ENCODE results near the gene ZNF302.
A peak's percentile ranks its signal among the peaks of the same experiment; 100 is the strongest.
"Not testable (repeated sequence)": the region's sequence is repeated elsewhere in the genome, so short reads cannot be mapped to it uniquely, and the experiment has no call there.

The ZNF302 gene

DNA sequence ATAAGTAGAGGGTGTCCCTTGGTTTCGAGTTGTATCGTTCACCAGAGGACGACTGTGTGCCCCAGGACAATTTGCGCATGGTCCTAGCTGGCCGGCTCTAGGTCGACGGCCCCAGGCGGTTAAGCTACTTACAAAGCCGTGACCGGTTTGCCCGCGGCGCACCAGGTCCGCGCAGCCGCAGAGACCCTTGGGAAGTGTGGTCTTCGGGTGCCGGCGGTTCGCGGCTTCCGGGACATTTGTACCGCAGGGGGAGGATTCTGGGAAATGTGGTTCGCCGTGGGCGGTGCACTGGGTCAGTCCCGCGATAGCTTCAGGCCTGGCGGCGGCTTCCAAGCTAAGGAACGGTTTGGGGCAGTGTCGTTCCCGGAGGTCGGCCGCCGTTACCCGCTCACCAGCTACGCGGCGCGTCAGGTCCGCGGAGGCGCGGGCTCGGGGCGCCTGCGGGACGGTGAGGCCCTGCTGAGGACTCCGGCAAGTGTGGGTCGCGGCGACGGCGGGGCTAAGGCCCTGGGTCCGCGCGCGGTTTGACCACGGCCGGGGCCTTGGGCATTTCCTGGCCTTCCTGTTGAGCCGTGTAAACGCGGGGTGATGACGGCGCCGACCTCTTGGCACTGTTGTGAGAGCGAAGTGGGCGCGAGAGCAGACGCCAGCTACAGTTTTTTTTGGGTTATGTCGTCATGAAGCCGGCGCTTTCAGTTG lies at the start of gene ZNF302:
TSS of gene ZNF302 (plus strand) at position 293 of the 699 bp plus-strand sequence. CDS start 1,127 bp downstream, outside the sequence.
- peak; percentile 98 for DNase-seq

DNA sequence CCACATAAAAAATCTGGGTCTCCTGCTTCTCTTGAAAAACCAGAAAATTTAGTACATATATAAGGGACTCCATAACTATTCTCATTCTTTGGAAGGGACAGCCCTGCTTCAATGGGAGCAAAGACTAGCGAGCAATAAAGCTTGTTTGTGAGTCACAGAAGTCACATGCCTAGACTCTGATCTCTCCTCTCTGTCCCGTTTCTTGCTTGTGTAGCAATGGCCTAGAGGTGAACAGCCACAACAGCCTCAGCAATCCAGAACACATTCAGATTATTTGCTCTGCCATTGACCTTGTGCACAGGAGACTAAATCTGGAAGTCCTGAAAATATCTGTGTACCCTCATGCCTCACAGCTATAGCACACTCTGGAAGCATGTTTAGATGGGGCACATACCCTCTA lies 43.7 kb upstream of the ZNF302 start:
- no peak for DNase-seq

DNA sequence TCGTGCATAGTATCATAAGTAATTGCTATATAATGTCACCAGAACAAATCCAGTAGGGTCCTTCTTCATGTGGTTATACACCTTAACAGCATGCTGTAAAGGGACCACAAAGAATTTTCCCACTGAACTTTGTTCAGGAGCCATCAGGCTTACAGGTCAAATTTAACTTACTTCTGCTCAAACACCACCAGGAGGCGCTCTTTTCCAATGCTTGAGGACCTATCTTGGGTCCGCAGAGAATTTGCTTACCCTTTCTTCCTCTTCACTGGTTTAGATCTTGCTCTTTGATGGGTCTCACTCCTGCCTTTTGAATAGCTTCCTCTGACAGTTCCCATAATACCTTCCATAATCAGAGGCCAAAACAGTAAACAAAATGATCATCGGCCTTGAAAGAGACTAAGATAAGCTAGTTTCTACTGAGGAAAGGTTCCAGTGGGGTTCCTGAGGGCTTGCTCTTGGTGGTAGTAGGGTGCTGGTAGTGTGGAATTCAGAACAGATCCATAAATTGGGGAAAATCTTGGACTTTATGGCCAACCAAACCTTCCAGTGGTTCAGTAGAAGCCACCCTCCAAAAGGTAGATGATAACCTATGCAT lies 37.9 kb upstream of the ZNF302 start:
- no peak for DNase-seq

- no peak for DNase-seq
These were observed 35.2 kb upstream of the ZNF302 start for GRCh38 chr19:34642241-34642640.

GRCh38 chr19:34644991-34645461 lies 32.5 kb upstream of the ZNF302 start:
- DNase-seq = no peak

DNA sequence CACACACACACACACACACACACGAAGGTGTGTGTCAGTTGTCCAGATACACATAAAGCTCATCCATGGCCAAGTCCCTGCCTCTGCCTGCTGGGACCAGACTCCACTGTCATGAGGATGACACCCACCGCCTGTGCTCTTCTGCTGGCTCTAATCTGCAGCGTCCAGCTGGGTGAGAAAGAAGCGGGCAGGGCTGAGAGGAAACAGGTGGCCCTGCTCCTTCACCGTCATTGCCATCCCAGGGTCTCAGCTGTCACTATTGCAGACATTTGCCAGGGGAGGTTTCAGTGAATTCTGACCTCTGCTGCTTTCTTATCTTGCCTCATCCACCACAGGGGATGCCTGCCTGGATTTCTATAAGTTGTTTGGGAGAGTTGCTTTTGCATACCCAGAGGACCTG lies 31.9 kb upstream of the ZNF302 start:
- DNase-seq = peak; percentile 51

DNA sequence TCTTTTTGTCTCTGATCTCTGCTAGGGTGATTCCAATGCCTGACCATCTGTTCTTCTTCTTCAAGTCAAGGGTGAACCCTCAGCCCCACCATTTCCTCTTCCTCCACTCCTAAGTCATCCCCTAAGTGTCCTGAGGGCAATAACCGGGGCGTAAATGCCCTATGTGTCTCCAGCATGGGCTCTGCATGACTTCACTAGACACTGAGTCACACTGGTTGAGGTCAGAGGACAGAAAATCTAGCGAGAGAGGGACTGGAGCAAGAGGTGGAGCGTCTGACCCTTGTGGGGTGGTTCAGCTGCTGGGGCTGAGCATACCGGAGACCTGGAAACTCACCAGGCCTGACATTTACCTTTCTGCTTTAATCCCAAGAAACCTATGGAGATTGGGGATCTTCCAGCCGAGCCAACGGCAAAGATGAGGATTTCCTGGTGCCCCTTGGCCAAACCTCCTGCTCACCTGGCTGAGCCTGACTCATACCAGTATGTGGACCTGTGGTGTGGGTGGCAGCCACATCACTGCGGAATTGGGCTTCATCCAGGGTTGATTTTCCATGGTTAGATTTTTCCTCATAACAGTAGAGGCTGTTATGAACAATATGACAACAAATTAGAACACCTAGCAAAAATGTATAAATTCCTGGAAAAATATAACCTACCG lies 27.5 kb upstream of the ZNF302 start:
- DNase-seq = no peak

GRCh38 chr19:34651747-34652146 lies 25.7 kb upstream of the ZNF302 start:
- no peak for DNase-seq

DNA sequence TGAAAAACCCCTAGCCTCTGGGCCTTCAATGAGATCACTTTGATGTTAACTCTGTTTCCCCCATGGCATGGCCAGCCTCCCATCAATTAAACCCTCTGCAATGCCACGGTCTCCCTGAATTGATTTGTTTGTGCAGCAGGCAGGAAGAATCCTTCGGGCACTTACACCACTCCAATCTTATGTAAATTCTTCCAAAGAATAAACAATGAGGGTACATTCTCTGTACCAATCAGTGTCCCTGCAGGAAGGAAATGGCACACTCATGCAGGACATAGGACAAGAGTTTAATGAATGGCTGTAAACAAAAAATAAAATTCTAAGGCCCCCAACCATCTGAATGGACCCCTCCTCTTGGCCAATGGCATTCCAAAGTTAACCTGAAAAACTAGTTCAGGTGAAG lies 22.7 kb upstream of the ZNF302 start:
- no peak for DNase-seq

DNA sequence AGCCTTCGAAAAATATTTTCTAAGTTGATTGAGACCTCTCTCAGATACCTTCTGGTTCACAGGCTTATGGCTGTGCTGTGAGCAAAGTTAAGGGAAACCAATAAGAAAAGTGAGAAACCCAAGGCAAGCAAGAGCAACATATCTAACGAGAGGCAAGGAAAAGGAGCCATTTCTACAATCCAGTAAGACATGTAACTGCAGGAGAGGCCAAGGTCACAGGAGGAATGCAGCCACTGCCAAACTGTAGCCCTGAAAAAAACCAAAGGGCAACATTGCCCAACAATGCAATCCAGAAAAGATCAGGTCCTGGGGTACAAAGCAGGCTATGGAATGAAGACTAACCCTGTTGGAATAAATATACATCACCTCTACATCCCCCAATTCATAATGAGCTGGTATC lies 21.8 kb upstream of the ZNF302 start:
- no peak for DNase-seq

- no peak for DNase-seq
These were observed 16.1 kb upstream of the ZNF302 start for GRCh38 chr19:34661357-34661756.

GRCh38 chr19:34662919-34663318 lies 14.6 kb upstream of the ZNF302 start:
- no peak for DNase-seq

DNA sequence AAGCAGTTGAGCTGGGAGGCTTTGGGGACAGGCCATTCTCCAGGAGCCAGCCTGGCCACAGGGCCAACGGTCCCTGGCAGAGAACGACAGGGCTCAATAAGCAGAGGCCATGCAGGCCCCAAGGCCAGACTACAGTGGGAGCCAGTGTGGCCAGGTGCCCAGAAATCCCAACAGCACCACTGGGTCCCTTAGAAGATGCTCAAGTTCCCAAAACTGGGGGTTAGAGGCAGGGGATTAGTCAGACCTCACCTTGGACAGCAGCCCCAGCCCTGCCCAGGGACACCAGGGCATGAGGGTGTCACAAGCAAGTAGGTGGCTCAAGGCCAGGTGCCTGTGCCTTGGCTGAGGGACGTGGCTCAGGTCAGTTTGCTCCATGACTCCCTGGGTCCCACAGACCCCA lies 13.3 kb upstream of the ZNF302 start:
- DNase-seq = no peak

- no peak for DNase-seq
These were observed 12.6 kb upstream of the ZNF302 start for GRCh38 chr19:34664870-34665269.

DNA sequence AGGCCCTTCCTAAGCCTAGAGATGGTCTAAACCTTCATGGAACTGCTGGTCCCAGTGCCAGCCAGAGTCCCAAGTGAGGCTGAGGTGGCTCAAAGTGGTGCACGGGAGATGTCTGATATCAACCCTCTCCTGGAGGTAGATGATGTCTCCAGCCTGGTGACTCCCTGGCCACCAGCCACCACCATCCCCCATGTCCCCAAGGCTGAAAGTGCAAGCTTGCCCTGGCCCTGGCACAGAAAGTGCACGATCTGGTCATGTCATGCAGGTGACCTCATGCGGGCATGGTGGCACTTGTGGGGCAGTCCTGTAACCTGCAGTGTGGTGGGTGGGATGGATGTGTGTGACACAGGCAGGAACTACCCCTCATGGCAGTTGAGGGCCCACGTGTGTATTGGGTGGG lies 12.2 kb upstream of the ZNF302 start:
- not testable (repeated sequence) for DNase-seq

DNA sequence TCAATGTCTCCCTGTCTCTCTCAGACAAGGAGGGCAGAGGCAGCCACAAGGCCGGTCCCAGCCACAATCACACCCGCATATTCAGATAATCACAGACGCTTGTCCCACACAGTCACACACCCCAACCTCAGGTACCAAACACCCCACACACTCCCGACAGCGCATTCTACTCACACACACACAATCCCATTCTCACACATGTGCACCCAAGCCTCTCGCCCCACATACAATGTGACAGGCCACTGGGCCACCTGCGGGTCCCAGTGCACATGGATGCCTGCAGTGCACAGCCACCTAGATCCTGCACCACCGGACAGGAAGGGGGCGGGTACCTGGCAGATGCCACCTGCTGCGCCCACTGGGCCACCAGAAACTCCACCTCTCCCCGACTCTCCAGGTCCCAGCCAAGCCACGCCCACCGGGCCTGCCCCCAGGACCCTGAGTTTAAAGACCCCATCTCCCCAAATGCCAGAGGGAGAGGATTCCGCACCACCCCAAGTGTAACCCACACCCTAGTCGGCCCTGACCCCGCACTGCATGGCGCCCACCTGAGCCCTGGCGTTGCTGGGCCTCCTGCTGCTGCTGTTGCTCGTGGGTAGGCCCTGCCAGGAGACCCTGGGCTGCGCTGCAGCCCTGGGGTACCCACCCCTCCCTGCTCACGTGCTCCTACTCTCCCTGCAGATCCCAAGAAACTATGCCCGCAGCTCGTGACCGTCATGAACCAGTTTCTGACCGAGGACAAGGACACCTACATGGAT lies 11.1 kb upstream of the ZNF302 start:
- DNase-seq = no peak

DNA sequence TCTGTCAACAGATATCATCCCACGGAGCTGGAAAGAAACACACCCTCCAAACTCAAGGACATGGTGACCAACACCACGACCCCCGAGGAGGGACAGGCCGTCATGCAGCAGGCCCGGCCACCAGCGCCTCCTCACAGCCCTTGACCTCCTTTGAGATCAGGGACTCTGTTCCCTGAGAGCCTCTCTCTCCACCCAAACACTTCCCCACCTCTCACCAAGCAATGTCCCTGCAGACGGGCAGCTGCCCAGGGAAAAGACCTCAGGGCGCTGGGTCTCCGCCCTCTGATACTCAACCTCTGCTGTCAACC lies 10.6 kb upstream of the ZNF302 start:
- DNase-seq = no peak

DNA sequence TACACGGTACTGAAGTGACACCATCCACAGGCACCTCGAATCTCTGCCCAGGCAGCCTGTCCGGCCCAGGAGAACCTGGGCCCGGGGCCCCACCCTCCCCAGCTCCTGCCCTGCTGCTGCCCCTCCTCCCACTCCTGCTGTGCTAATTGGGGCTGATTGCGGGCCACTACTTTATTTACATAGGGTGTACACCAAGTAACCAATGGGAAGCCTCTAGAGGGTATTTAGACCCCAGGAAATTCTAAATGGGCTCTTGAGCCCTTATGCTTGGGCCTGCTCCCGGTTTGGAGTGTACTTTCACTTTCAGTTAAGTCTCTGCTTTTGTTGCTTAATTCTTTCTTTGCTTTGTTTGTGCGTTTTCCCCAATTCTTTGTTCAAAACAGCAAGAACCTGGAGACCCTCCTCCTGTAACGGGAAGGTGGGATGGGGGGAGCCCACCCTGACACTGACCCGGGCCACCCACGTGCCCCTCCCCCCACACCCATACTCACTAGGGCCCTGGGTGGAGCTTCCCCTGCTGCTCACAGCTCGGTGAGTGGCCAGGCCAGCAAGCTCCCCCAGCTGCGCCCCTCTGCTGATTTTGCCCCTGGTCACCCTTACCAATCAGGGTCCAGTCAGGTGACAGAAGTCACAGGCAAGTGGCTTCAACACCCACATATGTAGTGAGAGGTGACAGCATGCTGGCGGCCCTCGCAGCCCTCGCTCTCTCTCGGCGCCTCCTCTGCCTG lies 10.0 kb upstream of the ZNF302 start:
- DNase-seq = no peak

DNA sequence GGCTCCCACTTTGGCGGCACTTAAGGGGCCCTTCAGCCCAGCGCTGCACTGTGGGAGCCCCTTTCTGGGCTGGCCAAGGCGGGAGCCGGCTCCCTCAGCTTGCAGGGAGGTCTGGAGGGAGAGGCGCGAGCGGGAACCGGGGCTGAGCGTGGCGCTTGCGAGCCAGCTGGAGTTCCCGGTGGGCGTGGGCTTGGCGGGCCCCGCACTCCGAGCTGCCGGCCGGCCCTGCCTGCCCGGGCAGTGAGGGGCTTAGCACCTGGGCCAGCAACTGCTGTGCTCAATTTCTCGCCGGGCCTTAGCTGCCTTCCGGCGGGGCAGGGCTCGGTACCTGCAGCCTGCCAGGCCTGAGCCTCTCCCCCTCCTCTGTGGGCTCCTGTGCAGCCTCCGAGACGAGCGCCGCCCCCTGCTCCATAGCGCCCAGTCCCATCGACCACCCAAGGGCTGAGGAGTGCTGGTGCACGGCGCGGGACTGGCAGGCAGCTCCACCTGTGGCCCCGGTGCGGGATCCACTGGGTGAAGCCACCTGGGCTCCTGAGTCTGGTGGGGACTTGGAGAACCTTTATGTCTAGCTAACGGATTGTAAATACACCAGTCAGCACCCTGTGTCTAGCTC lies 9.3 kb upstream of the ZNF302 start:
- not testable (repeated sequence) for DNase-seq

GRCh38 chr19:34668690-34669089 lies 8.8 kb upstream of the ZNF302 start:
- DNase-seq = not testable (repeated sequence)

GRCh38 chr19:34669305-34669704 lies 8.2 kb upstream of the ZNF302 start:
- DNase-seq = no peak

DNA sequence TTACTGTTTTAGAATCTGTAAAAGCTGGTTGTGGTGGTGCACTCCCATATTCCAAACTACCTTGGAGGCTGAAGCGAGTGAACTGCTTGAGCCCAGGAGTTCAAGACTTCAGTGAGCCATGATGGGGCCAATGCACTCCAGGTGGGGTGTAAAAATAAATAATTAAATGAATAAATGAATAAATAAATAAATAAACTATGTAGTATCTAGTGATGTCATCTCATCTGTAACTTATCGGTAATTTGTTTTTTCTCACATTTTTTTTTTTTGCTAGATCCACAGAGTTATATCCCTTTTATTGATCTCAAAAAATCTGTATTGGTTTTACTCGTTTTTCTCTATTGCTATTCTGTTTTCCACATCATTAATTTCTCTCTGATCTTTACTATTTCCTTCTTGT lies 5.5 kb upstream of the ZNF302 start:
- DNase-seq = no peak
